Loucy (cell line): ENCODE data around the gene DENND11.

Experiments used
- H2AFZ ChIP-seq: fragments of 200-600 bp; sonication (generic); 2 replicates; pipeline ENCODE4 v1.6.0; 2016; ENCODE audit warnings: antibody characterized with exemption, mild to moderate bottlenecking, low read length, moderate library complexity
- H3F3A ChIP-seq: fragments of 200-600 bp; 2 replicates; pipeline ENCODE4 v1.6.0; 2016; ENCODE audit warnings: antibody characterized with exemption, low read depth, mild to moderate bottlenecking
- H3K27me3 ChIP-seq: fragments of 200-600 bp; sonication (generic); 2 replicates; pipeline ENCODE4 v1.6.1; 2014; ENCODE audit warnings: low read length, mild to moderate bottlenecking; ENCODE audit not compliant: insufficient read depth, poor library complexity, severe bottlenecking
- H3K36me3 ChIP-seq: fragments of 200-600 bp; sonication (generic); 2 replicates; pipeline ENCODE4 v1.6.1; 2016; ENCODE audit warnings: low read length; ENCODE audit not compliant: insufficient read depth
- H3K4me1 ChIP-seq: fragments of 200-600 bp; sonication (generic); 2 replicates; pipeline ENCODE4 v1.5.1; 2014; ENCODE audit warnings: low read length, mild to moderate bottlenecking; ENCODE audit not compliant: insufficient read depth, poor library complexity, severe bottlenecking
- H3K4me2 ChIP-seq: fragments of 200-600 bp; sonication (generic); 2 replicates; pipeline ENCODE4 v1.6.0; 2014; ENCODE audit warnings: antibody characterized with exemption, low read length, low read depth, mild to moderate bottlenecking; ENCODE audit not compliant: poor library complexity, severe bottlenecking
- H3K4me3 ChIP-seq: fragments of 200-600 bp; sonication (generic); 2 replicates; pipeline ENCODE4 v1.5.1; 2014; ENCODE audit warnings: low read length, mild to moderate bottlenecking, mixed read lengths; ENCODE audit not compliant: poor library complexity, severe bottlenecking
- H3K79me2 ChIP-seq: fragments of 200-600 bp; sonication (generic); 2 replicates; pipeline ENCODE4 v1.6.1; 2014; ENCODE audit warnings: low read length; ENCODE audit not compliant: insufficient read depth
- H3K9ac ChIP-seq: fragments of 200-600 bp; sonication (generic); 2 replicates; pipeline ENCODE4 v1.6.0; 2014; ENCODE audit warnings: mild to moderate bottlenecking, low read depth, low read length, moderate library complexity; ENCODE audit not compliant: poor library complexity, severe bottlenecking
- H3K9me2 ChIP-seq: fragments of 200-600 bp; sonication (generic); replicated peaks from 2 replicates; pipeline ENCODE4 v1.6.1; 2016; ENCODE audit warnings: low read depth, low read length, mixed read lengths
- H3K9me3 ChIP-seq: fragments of 200-600 bp; sonication (generic); 2 replicates; pipeline ENCODE4 v1.6.1; 2014; ENCODE audit warnings: mild to moderate bottlenecking, antibody characterized with exemption, low read length, low read depth; ENCODE audit not compliant: insufficient read depth
- H4K20me1 ChIP-seq: fragments of 200-600 bp; sonication (generic); 2 replicates; pipeline ENCODE4 v1.6.0; 2014; ENCODE audit warnings: antibody characterized with exemption, low read length, mild to moderate bottlenecking; ENCODE audit not compliant: insufficient read depth, poor library complexity, severe bottlenecking
- CTCF ChIP-seq: fragments of 200-600 bp; sonication (generic); conservative IDR thresholded peaks from 2 replicates; pipeline ENCODE4 v1.5.1; 2014; ENCODE audit warnings: mild to moderate bottlenecking, antibody characterized with exemption, low read length
- EZH2phosphoT487 ChIP-seq: fragments of 200-600 bp; IDR thresholded peaks from 2 replicates; pipeline ENCODE4 v1.6.1; 2018; ENCODE audit warnings: antibody characterized with exemption, mild to moderate bottlenecking, moderate library complexity, borderline replicate concordance

The DENND11 gene

DNA sequence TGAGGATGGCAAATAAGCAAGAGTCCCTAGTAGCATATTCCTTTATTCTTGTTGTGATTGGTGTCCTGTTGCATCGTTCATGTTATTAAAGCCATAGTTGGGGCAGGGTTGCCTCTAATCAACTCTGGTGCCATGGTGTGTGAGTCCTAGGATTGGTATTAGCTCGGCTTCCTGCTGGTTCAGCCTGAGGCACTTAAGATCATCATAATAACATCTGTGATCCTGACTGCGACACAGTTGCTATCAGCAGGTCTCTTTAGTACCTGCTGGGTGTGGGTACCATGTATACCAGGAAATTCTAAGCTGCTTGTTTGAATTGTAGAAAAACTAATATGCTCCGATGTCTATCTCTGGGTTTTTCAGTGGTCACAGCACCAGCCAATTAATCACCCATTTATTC lies 7.8 kb upstream of the DENND11 start:
- Histone ChIP-seq H3K79me2 (no peaks in the 10 kb centered on the region), H4K20me1 (no peaks in the 10 kb centered on the region), H3K27me3 (no peaks in the 10 kb centered on the region), H3F3A (no peaks in the 10 kb centered on the region), H3K9me2 (no peaks in the 10 kb centered on the region), H3K4me1 (no peaks in the 10 kb centered on the region), H3K36me3 (no peaks in the 10 kb centered on the region), H3K9me3 (no peaks in the 10 kb centered on the region), H2AFZ (no peak overlapping the region), H3K4me2 (no peak overlapping the region), H3K4me3 (no peak overlapping the region), H3K9ac (no peak overlapping the region)
- TF ChIP-seq CTCF = no peak
- TF ChIP-seq EZH2phosphoT487 = no peak

DNA sequence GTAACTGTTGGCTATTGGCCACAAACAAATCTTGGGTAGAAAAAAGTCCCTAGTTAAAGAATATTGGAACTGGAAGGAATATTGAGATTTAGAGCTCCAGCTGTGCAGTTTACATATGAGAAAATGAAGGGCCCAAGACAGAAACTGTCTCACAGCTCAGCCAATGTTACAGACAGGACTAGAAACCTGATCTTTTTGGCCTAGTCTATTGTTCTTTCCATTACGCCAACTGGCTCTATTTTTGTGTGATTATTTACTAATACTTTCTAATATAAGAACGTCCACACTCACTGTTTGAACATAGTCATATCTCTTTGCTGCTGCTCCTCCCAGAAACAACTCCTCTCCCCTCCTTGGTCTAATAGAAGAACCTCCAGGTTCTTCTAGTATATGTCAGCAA lies 7.4 kb upstream of the DENND11 start:
- Histone ChIP-seq H2AFZ (no peak overlapping the region), H3K9me3 (no peaks in the 10 kb centered on the region), H3K4me3 (no peak overlapping the region), H3K4me2 (no peak overlapping the region), H3F3A (no peaks in the 10 kb centered on the region), H3K36me3 (no peaks in the 10 kb centered on the region), H3K79me2 (no peaks in the 10 kb centered on the region), H3K4me1 (no peaks in the 10 kb centered on the region), H3K27me3 (no peaks in the 10 kb centered on the region), H3K9ac (no peak overlapping the region), H4K20me1 (no peaks in the 10 kb centered on the region), H3K9me2 (no peaks in the 10 kb centered on the region)
- TF ChIP-seq EZH2phosphoT487 = no peak

- no peaks in the 10 kb centered on the region for H3K9me2 ChIP-seq
- no peaks in the 10 kb centered on the region for H3K4me1 ChIP-seq
- no peaks in the 10 kb centered on the region for H4K20me1 ChIP-seq
- no peaks in the 10 kb centered on the region for H3K36me3 ChIP-seq
- H3K27me3 ChIP-seq = no peaks in the 10 kb centered on the region
- no peak within 1 kb of the TSS for H2AFZ ChIP-seq
- H3K9ac ChIP-seq = no peak within 1 kb of the TSS
- no peaks in the 10 kb centered on the region for H3F3A ChIP-seq
- no peaks in the 10 kb centered on the region for H3K9me3 ChIP-seq
- no peak within 1 kb of the TSS for H3K4me2 ChIP-seq
- H3K4me3 ChIP-seq = no peak within 1 kb of the TSS
- TF ChIP-seq CTCF = no peak
- H3K79me2 ChIP-seq = no peaks in the 10 kb centered on the region
These were observed 6.4 kb upstream of the DENND11 start, which contains the start of gene WEE2 for GRCh38 chr7:141708351-141708750. WEE2 (plus strand) TSS chr7:141708353; CDS start chr7:141708759, 406 bp downstream.

DNA sequence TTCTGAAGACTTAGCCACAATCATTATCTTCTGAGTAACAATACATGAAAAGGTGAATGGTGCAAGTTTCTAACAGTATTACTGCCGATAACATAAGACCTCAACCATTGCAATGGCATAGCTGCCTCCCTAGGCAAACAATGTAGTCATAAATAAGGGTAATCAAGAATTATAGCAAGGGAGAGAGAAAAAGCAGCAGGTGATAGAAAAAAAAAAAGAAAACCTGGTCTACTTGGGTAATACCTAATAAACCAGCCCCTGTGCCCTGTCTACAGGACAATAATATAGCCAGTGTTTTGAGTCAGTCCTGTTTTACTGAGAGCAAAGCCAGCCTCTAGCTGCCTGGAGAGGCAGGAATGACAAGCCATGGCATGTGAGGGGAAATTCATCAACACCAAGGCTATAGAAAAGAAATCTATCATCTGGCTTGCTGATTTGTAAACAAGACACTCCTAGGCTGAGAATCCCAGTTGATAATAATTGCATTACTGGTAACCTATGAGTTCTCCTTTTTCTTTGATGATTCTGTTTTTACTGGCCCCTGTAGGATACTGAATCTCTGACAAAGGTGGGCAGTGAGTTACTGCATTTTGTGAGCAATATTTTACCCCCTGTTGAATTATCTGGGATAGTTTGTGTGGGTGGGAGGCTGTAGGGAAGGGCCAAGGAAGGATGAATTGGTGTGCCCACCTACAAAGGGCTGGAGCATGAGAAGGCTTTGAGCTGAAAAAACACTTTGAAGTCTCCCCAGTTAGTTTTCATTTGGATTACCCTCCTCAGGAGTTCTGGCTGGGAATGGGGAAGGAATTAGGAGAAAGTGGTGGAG lies 4.5 kb upstream of the DENND11 start:
- Histone ChIP-seq H4K20me1 (no peaks in the 10 kb centered on the region), H3K9me3 (no peaks in the 10 kb centered on the region), H3K79me2 (no peaks in the 10 kb centered on the region), H3K4me1 (peaks cover 6% of the 10 kb centered on the region), H3K9ac (no peak overlapping the region), H3K9me2 (no peaks in the 10 kb centered on the region), H3K4me3 (no peak overlapping the region), H3K27me3 (no peaks in the 10 kb centered on the region), H2AFZ (no peak overlapping the region), H3F3A (no peaks in the 10 kb centered on the region), H3K4me2 (no peak overlapping the region), H3K36me3 (no peaks in the 10 kb centered on the region)
- no peak for TF ChIP-seq CTCF
- no peak for TF ChIP-seq EZH2phosphoT487
